Measurements from ENCODE around the gene LRIT2.
"Not testable (repeated sequence)": the region's sequence is repeated elsewhere in the genome, so short reads cannot be mapped to it uniquely, and the experiment has no call there.

LRIT2 gene

DNA sequence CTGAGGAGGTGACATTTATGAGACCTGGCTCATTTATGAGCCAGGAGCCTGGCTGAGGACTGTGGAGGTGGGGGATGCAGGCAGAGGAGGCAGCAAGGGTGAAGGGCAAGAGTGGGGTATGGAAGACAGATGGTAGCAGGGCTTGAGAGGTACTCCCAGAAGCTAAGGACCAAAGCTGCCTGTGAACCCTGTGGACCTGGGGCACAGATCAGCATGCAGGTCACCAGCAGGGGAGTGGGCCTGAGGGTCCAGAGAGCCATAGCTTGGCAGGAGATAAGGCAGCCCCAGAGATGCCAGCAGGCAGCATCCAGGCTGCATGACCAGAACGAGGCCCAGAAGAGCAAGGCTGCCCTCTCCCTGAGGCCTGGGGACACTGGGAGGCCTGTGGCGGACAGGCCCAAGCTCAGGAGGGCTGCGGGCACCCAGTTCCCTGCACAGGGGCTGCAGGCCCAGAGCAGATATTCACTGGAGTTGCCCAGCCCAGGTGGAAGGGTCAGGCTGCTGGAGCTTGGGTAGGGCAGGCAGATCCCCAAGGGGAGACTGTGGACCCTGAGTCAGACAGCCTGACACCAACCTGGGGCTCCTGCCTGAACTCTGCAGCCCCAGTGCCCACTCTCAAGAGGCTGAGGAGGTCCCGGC, 48.4 kb downstream of the LRIT2 start:
- peak; percentile 15 for DNase-seq (ENCODE audit: extremely low spot score)
- POLR2A ChIA-PET = no interaction called here
- CTCF ChIA-PET = interaction anchor here (0.8 to 1.2 kb wide), 2 partner anchors 17 to 29 kb away, joined by 3 to 6 read pairs; partner anchors contain the start of gene CDHR1
- TF ChIP-seq, protein P1, sequence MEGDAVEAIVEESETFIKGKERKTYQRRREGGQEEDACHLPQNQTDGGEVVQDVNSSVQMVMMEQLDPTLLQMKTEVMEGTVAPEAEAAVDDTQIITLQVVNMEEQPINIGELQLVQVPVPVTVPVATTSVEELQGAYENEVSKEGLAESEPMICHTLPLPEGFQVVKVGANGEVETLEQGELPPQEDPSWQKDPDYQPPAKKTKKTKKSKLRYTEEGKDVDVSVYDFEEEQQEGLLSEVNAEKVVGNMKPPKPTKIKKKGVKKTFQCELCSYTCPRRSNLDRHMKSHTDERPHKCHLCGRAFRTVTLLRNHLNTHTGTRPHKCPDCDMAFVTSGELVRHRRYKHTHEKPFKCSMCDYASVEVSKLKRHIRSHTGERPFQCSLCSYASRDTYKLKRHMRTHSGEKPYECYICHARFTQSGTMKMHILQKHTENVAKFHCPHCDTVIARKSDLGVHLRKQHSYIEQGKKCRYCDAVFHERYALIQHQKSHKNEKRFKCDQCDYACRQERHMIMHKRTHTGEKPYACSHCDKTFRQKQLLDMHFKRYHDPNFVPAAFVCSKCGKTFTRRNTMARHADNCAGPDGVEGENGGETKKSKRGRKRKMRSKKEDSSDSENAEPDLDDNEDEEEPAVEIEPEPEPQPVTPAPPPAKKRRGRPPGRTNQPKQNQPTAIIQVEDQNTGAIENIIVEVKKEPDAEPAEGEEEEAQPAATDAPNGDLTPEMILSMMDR (IDR thresholded peaks at IDR 0.05; ENCODE audit: control extremely low read depth, extremely low read depth, low read depth, missing control alignments) = no peak

DNA sequence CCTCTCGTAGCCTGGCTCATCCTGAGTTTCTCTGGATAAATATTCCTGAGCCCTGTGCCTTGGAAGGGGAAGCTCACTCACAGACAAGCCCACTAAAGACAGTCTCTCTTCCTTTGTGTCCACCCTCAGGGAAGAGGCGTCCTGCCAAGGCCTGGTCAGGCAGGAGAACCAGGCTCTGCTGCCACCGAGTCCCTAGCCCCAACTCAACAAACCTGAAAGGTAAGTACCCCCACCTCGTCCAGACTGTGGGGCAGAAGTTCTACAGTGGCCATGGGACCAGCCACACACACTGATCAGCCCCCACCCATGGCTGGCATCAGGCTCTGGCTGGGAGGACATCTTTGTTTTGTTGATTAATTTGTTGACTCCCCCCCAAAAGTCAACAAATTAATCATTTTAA, 49.0 kb downstream of the LRIT2 start:
- TF ChIP-seq, protein P1 (IDR thresholded peaks at IDR 0.05; ENCODE audit: control extremely low read depth, extremely low read depth, low read depth, missing control alignments) = no peak
- DNase-seq (ENCODE audit: extremely low spot score) = peak; percentile 5
- ChIA-PET CTCF (interaction anchor here (1.1 kb wide), 1 partner anchor 26 kb away, joined by 3 read pairs; no protein-coding TSS in a partner anchor), POLR2A (no interaction called here)

DNA sequence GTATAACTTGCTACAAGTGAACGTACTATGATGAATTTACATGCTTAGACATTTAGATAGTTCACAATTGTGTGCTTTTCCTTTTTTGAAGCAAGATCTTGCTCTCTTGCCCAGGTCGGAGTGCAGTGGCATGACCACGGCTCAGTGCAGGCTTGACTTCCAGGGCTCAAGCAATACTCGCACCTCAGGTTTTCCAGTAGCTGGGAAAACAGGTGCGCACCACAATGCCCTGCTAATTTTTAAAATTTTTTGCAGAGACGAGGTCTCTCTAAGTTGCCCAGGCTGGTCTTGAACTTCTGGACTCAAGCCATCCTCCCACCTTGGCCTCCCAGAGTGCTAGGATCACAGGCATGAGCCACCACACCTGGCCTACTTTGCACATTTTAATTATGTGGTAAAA, 49.9 kb downstream of the LRIT2 start:
- POLR2A ChIA-PET = no interaction called here
- no peak for DNase-seq (ENCODE audit: extremely low spot score)
- TF ChIP-seq, protein P1 (IDR thresholded peaks at IDR 0.05; ENCODE audit: control extremely low read depth, extremely low read depth, low read depth, missing control alignments) = no peak
- CTCF ChIA-PET = interaction anchor here (1.1 kb wide), 1 partner anchor 25 kb away, joined by 3 read pairs; no protein-coding TSS in a partner anchor

DNA sequence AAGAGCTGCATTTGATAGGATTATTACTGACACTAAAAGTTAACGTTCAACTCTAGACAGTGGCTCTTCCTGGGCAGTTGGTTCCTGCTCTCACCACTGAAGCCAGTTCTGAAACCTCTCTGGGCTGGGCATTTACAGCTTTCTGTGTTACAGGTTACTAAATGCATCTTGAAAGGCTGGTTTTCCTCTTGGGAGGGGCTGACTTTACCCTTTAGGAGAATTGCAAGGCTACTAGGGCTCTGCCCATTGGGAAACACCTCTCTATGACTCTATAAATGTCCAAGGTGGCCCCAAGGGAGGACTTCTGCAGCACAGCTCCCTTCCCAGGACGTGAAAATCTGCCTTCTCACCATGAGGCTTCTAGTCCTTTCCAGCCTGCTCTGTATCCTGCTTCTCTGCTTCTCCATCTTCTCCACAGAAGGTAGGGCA, 51.8 kb downstream of the LRIT2 start, which contains the start of gene GPR15LG:
Gene GPR15LG, plus strand, starts transcription at position 301 of the 429 bp plus-strand sequence. Its CDS starts 51 bp downstream, at position 352.
- ChIA-PET POLR2A (no interaction called here), CTCF (interaction anchor here (0.7 to 2.0 kb wide), 5 partner anchors 10 to 34 kb away, joined by 3 to 5 read pairs (median 3); no protein-coding TSS in a partner anchor)
- DNase-seq (ENCODE audit: extremely low spot score) = no peak
- TF ChIP-seq, protein P1 (IDR thresholded peaks at IDR 0.05; ENCODE audit: control extremely low read depth, extremely low read depth, low read depth, missing control alignments) = no peak

DNA sequence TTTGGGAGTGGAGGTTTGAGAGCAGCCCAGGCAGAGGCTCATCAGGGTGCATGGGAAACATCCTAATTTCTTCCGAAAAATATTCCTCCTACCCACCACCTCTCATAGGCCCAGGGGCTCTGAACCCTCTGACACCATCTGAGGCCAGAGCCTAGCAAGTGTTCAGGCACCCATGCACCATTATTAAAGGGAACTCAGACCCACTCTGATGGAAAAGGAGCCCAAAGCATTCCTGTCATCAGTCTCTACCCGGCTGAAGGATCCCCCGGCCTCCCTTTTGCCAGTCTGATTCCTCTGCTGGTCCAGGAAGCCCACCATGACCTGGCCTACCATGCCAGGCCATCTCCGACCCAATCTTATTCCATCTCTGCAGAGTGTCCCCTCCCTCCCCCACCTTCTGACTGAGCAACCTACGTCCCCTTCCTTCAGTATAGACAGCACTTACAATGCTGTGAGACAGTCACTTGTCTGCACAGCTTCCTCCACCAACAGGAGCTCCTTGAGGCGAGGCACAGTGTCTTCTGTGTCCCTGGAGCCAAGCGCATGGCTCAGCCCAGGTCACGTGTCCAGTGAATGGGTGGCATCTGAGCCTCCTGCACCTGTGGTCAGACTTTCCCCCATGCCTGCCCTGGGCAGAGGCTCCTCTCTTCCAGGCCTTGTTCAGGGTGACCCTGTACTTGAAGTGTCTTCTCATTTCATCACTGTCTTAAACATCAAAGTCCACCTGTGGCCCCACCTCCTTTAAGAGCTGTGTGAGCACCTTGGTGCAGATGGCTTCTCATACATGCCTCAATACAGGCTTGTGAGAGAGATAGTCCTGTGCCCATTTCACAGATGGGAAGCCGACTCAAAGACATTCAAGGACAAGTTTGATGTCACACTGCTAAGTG, 52.6 kb downstream of the LRIT2 start:
- peak; percentile 23 for DNase-seq (ENCODE audit: extremely low spot score)
- CTCF ChIA-PET = interaction anchor here (0.6 to 2.0 kb wide), 6 partner anchors 9 to 35 kb away, joined by 3 to 5 read pairs (median 3); no protein-coding TSS in a partner anchor
- POLR2A ChIA-PET = no interaction called here
- TF ChIP-seq, protein P1 (IDR thresholded peaks at IDR 0.05; ENCODE audit: control extremely low read depth, extremely low read depth, low read depth, missing control alignments) = no peak

DNA sequence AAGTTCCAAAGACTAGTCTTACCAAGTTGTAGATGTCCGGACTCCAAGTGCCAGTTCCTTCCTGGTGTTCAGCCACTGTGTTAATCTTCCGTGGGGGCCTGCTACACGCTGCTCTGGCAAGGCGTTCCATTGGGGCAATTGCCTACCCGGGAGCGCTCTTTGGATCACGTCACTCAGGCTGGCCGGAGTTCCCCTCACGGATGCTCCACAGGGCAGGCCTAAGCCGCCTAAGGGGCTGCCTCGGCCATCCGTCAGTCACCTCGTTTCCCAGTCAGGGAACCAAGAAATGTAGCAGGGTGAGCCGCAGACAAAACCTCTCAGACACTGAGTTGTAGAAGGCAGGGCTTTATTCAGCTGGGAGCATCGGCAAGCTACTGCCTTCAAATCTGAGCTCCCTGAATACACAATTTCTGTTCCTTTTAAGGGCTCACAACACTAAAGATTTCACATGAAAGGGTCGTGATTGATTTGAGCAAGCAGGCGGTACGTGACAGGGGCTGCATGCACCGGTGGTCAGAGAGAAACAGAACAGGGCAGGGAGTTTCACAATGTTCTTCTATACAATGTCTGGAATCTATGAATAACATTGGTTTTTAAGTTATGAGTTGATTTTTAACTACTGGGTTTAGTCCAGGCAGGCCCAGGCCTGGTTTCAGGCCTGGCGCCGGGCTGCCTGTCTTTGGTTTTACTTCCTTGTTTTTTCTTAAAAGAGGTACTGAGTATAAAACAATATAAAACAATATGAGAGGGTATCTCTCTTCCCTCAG, 53.5 kb downstream of the LRIT2 start:
- CTCF ChIA-PET = interaction anchor here (0.6 to 2.0 kb wide), 2 partner anchors 9 to 13 kb away, joined by 3 to 4 read pairs; no protein-coding TSS in a partner anchor
- POLR2A ChIA-PET = not testable (repeated sequence)
- peak; percentile 19 for DNase-seq (ENCODE audit: extremely low spot score)

DNA sequence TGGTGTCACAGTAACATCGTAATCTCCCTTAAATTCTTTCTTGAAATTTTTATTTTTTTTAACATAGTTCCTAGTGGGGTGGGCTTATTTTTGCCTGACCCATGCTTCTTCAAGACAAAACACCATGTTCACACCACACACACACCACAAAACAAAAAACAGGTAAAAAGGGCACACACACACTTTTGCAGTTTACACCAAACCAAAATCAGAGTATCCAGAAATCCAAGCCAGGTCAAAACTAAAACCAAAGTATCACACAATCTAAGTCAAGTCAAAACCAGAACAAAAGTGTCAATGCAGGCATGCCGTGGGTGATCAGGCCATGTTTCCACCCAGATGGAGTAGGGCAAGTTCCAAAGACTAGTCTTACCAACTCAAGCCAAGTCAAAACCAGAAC, 54.1 kb downstream of the LRIT2 start:
- DNase-seq (ENCODE audit: extremely low spot score); POLR2A ChIA-PET: not testable (repeated sequence)
- CTCF ChIA-PET = interaction anchor here (8.5 kb wide), 1 partner anchor 23 kb away, joined by 62 read pairs; no protein-coding TSS in a partner anchor
